Hypothalamus (tissue), 51 donors: ENCODE data around the gene SEMA4A.
"Not testable (repeated sequence)": the region's sequence is repeated elsewhere in the genome, so short reads cannot be mapped to it uniquely, and the experiment has no call there.

Source experiments
- DNase-seq, 51 donors: peaks; one replicate each; lab custom pipeline; 2025; lab: John Stamatoyannopoulos, UW

Gene SEMA4A

GRCh38 chr1:156155756-156156510 is 2.5 kb downstream of the SEMA4A start:
- DNase-seq, result no peak

- DNase-seq, result no peak
Measured at GRCh38 chr1:156157506-156157905, 4.1 kb downstream of the SEMA4A start.

- no peak for DNase-seq
Measured at GRCh38 chr1:156157966-156158365, 4.6 kb downstream of the SEMA4A start.

GRCh38 chr1:156160000-156160742 is 6.8 kb downstream of the SEMA4A start:
- no peak for DNase-seq

GRCh38 chr1:156160743-156161171 is 7.4 kb downstream of the SEMA4A start:
- DNase-seq, result peak in 46 of 51 donors; percentile 20 to 89 (median 66)

GRCh38 chr1:156162430-156163037 is 9.1 kb downstream of the SEMA4A start:
- no peak for DNase-seq

- no peak for DNase-seq
Measured at GRCh38 chr1:156163712-156164111, 10.3 kb downstream of the SEMA4A start.

GRCh38 chr1:156164125-156164831 is 10.9 kb downstream of the SEMA4A start:
- no peak for DNase-seq

GRCh38 chr1:156165083-156165482 is 11.7 kb downstream of the SEMA4A start:
- no peak for DNase-seq

- no peak for DNase-seq
Measured at GRCh38 chr1:156167536-156167935, 14.2 kb downstream of the SEMA4A start.

- no peak for DNase-seq
Measured at GRCh38 chr1:156172696-156173470, 19.5 kb downstream of the SEMA4A start.

- no peak for DNase-seq
Measured at GRCh38 chr1:156176610-156177210, 23.3 kb downstream of the SEMA4A start.

GRCh38 chr1:156177919-156178654 is 24.7 kb downstream of the SEMA4A start:
- peak in 1 of 51 donors; percentile 53 for DNase-seq

- no peak for DNase-seq
Measured at GRCh38 chr1:156180471-156180870, 27.1 kb downstream of the SEMA4A start.

- DNase-seq, result not testable (repeated sequence)
Measured at GRCh38 chr1:156181391-156181924, 28.1 kb downstream of the SEMA4A start.

GRCh38 chr1:156182010-156182779 is 28.8 kb downstream of the SEMA4A start:
- not testable (repeated sequence) for DNase-seq

GRCh38 chr1:156186347-156187177 is 33.2 kb downstream of the SEMA4A start:
- not testable (repeated sequence) for DNase-seq
